ENCODE results near the gene STON2.
"Not testable (repeated sequence)": the region's sequence is repeated elsewhere in the genome, so short reads cannot be mapped to it uniquely, and the experiment has no call there.

Gene STON2

GRCh38 chr14:81416194-81416952 is 16.2 kb upstream of the STON2 start:
- DNase-seq, result no peak

- no peak for DNase-seq
Observed at GRCh38 chr14:81415781-81416180, 15.7 kb upstream of the STON2 start.

- no peak for DNase-seq
Observed at GRCh38 chr14:81414123-81414522, 14.0 kb upstream of the STON2 start.

- no peak for DNase-seq
Observed at GRCh38 chr14:81412779-81413178, 12.7 kb upstream of the STON2 start.

GRCh38 chr14:81408595-81408994 is 8.5 kb upstream of the STON2 start:
- no peak for DNase-seq

- no peak for DNase-seq
Observed at GRCh38 chr14:81406863-81407262, 6.7 kb upstream of the STON2 start.

- no peak for DNase-seq
Observed at GRCh38 chr14:81402123-81402495, 2.0 kb upstream of the STON2 start.

GRCh38 chr14:81401420-81402122 is 1.4 kb upstream of the STON2 start:
- DNase-seq, result no peak

GRCh38 chr14:81400852-81401251 is 728 bp upstream of the STON2 start:
- no peak for DNase-seq

GRCh38 chr14:81398196-81398891 is 1.8 kb downstream of the STON2 start:
- DNase-seq, result no peak

GRCh38 chr14:81396113-81396512 is 4.0 kb downstream of the STON2 start:
- no peak for DNase-seq

GRCh38 chr14:81394739-81395138 is 5.4 kb downstream of the STON2 start:
- no peak for DNase-seq

GRCh38 chr14:81392976-81393643 is 7.0 kb downstream of the STON2 start:
- DNase-seq, result no peak

GRCh38 chr14:81392052-81392451 is 8.1 kb downstream of the STON2 start:
- no peak for DNase-seq

GRCh38 chr14:81390696-81391095 is 9.4 kb downstream of the STON2 start:
- DNase-seq, result no peak

- no peak for DNase-seq
Observed at GRCh38 chr14:81388336-81388735, 11.8 kb downstream of the STON2 start.

GRCh38 chr14:81386290-81386745 is 13.8 kb downstream of the STON2 start:
- DNase-seq, result no peak

- no peak for DNase-seq
Observed at GRCh38 chr14:81385886-81386285, 14.2 kb downstream of the STON2 start.

GRCh38 chr14:81385419-81385818 is 14.7 kb downstream of the STON2 start:
- DNase-seq, result no peak

GRCh38 chr14:81384900-81385299 is 15.2 kb downstream of the STON2 start:
- DNase-seq, result no peak

GRCh38 chr14:81382517-81383225 is 17.5 kb downstream of the STON2 start:
- DNase-seq, result no peak

GRCh38 chr14:81380009-81380408 is 20.1 kb downstream of the STON2 start:
- DNase-seq, result not testable (repeated sequence)

- DNase-seq, result no peak
Observed at GRCh38 chr14:81371802-81372201, 28.3 kb downstream of the STON2 start.

Measured in activated gamma-delta T cell treated with Interleukin-2 at 50 U/mL for 16 hours (primary cell).